ENCODE measurements around the gene FAAP20.

DNA sequence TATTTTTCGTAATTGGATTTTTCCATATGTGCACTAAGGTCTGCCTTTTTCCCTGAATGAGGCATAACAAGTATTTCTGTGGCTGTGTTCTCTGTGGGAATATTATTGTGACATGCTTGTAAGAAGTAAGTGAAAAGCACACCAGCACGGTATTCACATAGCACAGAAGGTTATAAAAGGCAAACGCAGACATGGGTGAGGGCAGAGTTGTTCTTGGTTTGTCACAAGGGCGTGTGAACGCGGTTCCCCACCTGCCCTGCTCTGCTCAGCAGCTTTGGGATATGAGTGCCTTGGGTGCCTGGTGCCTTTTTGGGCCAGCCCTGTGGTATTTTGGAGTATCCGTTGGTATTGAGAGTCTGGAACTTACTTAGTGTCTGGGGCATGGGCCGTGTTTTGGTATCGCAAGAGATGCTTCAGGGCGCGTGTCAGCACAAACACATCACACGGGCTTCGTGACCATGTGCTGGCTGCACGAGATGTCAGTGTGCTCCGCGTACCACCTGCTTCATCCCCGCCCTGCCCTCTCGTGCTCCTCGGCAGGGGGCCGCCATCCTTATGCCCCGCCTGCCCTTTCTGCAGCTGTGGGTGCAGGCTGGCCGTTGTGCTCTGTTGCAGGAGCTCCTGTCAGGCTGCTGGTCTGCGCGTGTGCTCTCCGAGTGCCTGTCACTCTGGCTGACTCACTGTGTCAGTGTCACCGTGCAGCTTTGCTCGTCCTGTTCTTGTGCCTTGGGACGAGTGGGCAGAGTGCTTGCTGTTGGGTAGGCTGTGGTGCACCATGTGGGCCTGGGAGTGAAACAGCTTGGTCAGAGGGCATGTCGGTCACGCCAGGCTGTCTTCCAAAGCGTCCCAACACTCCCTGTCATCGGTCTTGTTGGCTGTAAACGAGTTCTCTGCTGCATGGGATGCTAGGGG lies 48.5 kb upstream of the FAAP20 start:
- TF ChIP-seq, protein P1, sequence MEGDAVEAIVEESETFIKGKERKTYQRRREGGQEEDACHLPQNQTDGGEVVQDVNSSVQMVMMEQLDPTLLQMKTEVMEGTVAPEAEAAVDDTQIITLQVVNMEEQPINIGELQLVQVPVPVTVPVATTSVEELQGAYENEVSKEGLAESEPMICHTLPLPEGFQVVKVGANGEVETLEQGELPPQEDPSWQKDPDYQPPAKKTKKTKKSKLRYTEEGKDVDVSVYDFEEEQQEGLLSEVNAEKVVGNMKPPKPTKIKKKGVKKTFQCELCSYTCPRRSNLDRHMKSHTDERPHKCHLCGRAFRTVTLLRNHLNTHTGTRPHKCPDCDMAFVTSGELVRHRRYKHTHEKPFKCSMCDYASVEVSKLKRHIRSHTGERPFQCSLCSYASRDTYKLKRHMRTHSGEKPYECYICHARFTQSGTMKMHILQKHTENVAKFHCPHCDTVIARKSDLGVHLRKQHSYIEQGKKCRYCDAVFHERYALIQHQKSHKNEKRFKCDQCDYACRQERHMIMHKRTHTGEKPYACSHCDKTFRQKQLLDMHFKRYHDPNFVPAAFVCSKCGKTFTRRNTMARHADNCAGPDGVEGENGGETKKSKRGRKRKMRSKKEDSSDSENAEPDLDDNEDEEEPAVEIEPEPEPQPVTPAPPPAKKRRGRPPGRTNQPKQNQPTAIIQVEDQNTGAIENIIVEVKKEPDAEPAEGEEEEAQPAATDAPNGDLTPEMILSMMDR (IDR thresholded peaks at IDR 0.05) = no peak
- no peak for TF ChIP-seq POLR2A (IDR thresholded peaks at IDR 0.05)

Measured in lower leg skin (tissue), 3 donors.